ENCODE data around the gene RBM33. TPM values are rescaled to one million over a fixed set of nuclear protein-coding genes. Genes with fewer than 3 reads are reported as not detected.

RBM33 gene
- total and polyA plus RNA-seq, 2 of the 8 experiments (the other 6 are each of a cell fraction or from before 2014, with no cell fraction given), result 16.5 to 64.6 TPM

- Histone ChIP-seq H3K36me3 (ENCODE audit: control insufficient read depth in 2 of 4, insufficient read depth in 4 of 4, low read length in 3 of 4) (peaks cover 11 to 43% (median 31%) of the 10 kb centered on the region in 4 experiments; a peak in 7 of 8 replicates), H2AFZ (ENCODE audit: low read length) (no peak overlapping the region), H3K79me1 (ENCODE audit: low read depth, low read length) (peaks cover 9% of the 10 kb centered on the region), H3K4me1 (replicated peaks in 1 of 4; ENCODE audit: control insufficient read depth in 3 of 4, insufficient read depth in 4 of 4, low read length in 3 of 4) (peaks cover 0 to 2% (median 0%) of the 10 kb centered on the region in 4 experiments; a peak in 2 of 7 replicates), H3K4me2 (ENCODE audit: insufficient read depth in 1 of 2, low read depth in 2 of 2, low read length in 2 of 2) (no peak overlapping the region), H3K9me3 (ENCODE audit: insufficient read depth in 2 of 2, low read depth in 1 of 2, low read length in 1 of 2) (no peaks in the 10 kb centered on the region), H3K14ac (ENCODE audit: insufficient read length) (no peak overlapping the region), H4K5ac (ENCODE audit: insufficient read length, low read depth, low read length) (no peak overlapping the region), H2BK15ac (ENCODE audit: low read length) (no peak overlapping the region), H3K56ac (replicated peaks; ENCODE audit: insufficient read length, low read depth, low read length) (no peak overlapping the region), H4K8ac (ENCODE audit: extremely low read depth, insufficient read depth, low read length) (no peak overlapping the region), H3K4me3 (ENCODE audit: extremely low read depth in 1 of 4, insufficient read depth in 2 of 4, low read depth in 3 of 4, low read length in 4 of 4) (no peak overlapping the region), H2BK5ac (ENCODE audit: low read depth, low read length) (no peak overlapping the region), H3K79me2 (ENCODE audit: control insufficient read depth in 1 of 2, insufficient read depth in 2 of 2, low read length in 2 of 2) (peaks cover 3 to 18% of the 10 kb centered on the region in 2 experiments; a peak in 3 of 4 replicates), H3K4ac (replicated peaks; ENCODE audit: insufficient read length, low read depth, low read length) (no peak overlapping the region), H4K20me1 (replicated peaks in 1 of 2; ENCODE audit: control insufficient read depth in 1 of 2, insufficient read depth in 2 of 2, low read length in 2 of 2) (peaks cover 2 to 14% of the 10 kb centered on the region in 2 experiments), H3K27ac (ENCODE audit: low read depth, low read length) (no peak overlapping the region), H2AK5ac (ENCODE audit: low read depth, low read length) (no peak overlapping the region), H2BK12ac (ENCODE audit: low read depth, low read length) (no peak overlapping the region), H3K23me2 (ENCODE audit: low read depth, low read length) (no peaks in the 10 kb centered on the region), H2BK120ac (replicated peaks; ENCODE audit: low read depth, low read length) (no peak overlapping the region), H3K27me3 (replicated peaks in 1 of 4; ENCODE audit: control insufficient read depth in 3 of 4, extremely low read depth in 1 of 4, insufficient read depth in 3 of 4, low read length in 3 of 4) (no peaks in the 10 kb centered on the region), H2BK20ac (ENCODE audit: low read length) (no peak overlapping the region), H3K18ac (ENCODE audit: extremely low read depth, low read length) (no peak overlapping the region), H4K91ac (replicated peaks; ENCODE audit: insufficient read length, low read length) (no peak overlapping the region), H3K9ac (replicated peaks in 1 of 4; ENCODE audit: extremely low read depth in 1 of 4, low read depth in 3 of 4, low read length in 3 of 4) (no peak overlapping the region), H3K23ac (ENCODE audit: insufficient read length) (no peak overlapping the region)
- CTCF ChIA-PET (ENCODE audit: partially characterized antibody), result interaction anchor here (0.6 to 2.9 kb wide), 21 partner anchors 8 to 1515 kb away, joined by 3 to 22 read pairs (median 3); no protein-coding TSS in a partner anchor
- no peak for FAIRE-seq
- POLR2A ChIA-PET (ENCODE audit: partially characterized antibody), result no interaction called here
- DNase-seq (ENCODE audit: low read depth in 1 of 2, low spot score in 2 of 2), result no peak
- 73% methylated on average over 11 of the region's 12 CpGs; no CpG with 5 or more reads in 1 of the 2 experiments for WGBS, 2 experiments (ENCODE audit: extremely low coverage in 1 of 2, insufficient coverage in 1 of 2, insufficient read length in 1 of 2, insufficient replicate concordance in 2 of 2, low coverage in 1 of 2, low lambda C conversion rate in 2 of 2, missing lambda C conversion rate in 1 of 2)
- TF ChIP-seq SIX5 (IDR thresholded peaks at IDR 0.05; ENCODE audit: low read depth, low read length), result no peak
- TF ChIP-seq CREB1 (IDR thresholded peaks at IDR 0.05), result no peak
- no peak for TF ChIP-seq BACH1 (IDR thresholded peaks at IDR 0.05; ENCODE audit: low read length)
- TF ChIP-seq JUND (IDR thresholded peaks at IDR 0.05; ENCODE audit: low read length), result no peak
- no peak for TF ChIP-seq JUN (IDR thresholded peaks at IDR 0.05; ENCODE audit: low read depth, low read length)
- TF ChIP-seq SAP30 (IDR thresholded peaks at IDR 0.05; ENCODE audit: insufficient read depth, insufficient replicate concordance, low read length), result no peak
- TF ChIP-seq RNF2 (IDR thresholded peaks at IDR 0.05; ENCODE audit: borderline replicate concordance, low read depth, low read length, missing control alignments, poor library complexity, severe bottlenecking), result no peak
- TF ChIP-seq SRF (IDR thresholded peaks at IDR 0.05; ENCODE audit: low read depth, low read length), result no peak
- no peak for TF ChIP-seq SIN3A (conservative IDR thresholded peaks at IDR 0.05 in 1 of 2, IDR thresholded peaks at IDR 0.05 in 1 of 2; ENCODE audit: low read depth in 1 of 2, low read length in 2 of 2)
- TF ChIP-seq EZH2 (IDR thresholded peaks at IDR 0.05; ENCODE audit: low read depth, low read length, severe bottlenecking), result no peak
- no peak for TF ChIP-seq CHD1 (IDR thresholded peaks at IDR 0.05; ENCODE audit: low read depth, low read length)
- TF ChIP-seq TAF1 (IDR thresholded peaks at IDR 0.05; ENCODE audit: low read depth, low read length), result no peak
Observed at GRCh38 chr7:155766386-155766785, 121.9 kb downstream of the RBM33 start.
